ENCODE data around the gene NCKAP5. TPM values are rescaled to one million over a fixed set of nuclear protein-coding genes. Genes with fewer than 3 reads are reported as not detected.

NCKAP5 gene
- total and polyA plus RNA-seq, 11 donors = 0.51 to 10.5 (median 5.2) TPM

DNA sequence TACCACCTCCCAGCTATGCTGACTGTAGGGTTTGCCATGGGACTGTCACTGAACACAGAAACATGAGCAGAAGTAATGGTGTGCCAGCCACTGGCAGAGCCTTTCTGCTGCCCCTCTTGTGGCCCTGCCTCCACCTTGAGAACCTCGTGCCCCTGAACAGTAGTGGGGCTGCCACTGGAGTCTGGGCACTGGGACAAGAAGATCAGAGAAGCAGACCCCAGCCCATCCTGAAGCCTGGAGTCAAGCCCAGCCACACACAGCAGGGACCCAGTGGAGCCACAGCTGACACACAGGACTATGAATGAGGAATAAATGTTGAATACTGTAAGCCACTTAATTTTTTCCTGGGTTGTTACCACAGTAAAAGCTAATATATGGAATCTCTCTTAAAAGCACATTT lies 159.6 kb downstream of the NCKAP5 start:
- Histone ChIP-seq H3K4me3 (no peak overlapping the region), H3K27me3 (no peaks in the 10 kb centered on the region), H3K27ac (no peak overlapping the region), H3K36me3 (no peaks in the 10 kb centered on the region), H3K9me3 (no peaks in the 10 kb centered on the region), H3K4me1 (peaks cover 0 to 5% (median 0%) of the 10 kb centered on the region in 12 donors)
- ATAC-seq (no peak), DNase-seq (no peak)
- intact Hi-C loops (cut with DNase I) = no loop called here
- 61 to 75% (median 72%) methylated on average over 1 of the region's 1 CpG for WGBS, 4 donors
- no peak for TF ChIP-seq POLR2A (IDR thresholded peaks at IDR 0.05)
- TF ChIP-seq, protein P1, sequence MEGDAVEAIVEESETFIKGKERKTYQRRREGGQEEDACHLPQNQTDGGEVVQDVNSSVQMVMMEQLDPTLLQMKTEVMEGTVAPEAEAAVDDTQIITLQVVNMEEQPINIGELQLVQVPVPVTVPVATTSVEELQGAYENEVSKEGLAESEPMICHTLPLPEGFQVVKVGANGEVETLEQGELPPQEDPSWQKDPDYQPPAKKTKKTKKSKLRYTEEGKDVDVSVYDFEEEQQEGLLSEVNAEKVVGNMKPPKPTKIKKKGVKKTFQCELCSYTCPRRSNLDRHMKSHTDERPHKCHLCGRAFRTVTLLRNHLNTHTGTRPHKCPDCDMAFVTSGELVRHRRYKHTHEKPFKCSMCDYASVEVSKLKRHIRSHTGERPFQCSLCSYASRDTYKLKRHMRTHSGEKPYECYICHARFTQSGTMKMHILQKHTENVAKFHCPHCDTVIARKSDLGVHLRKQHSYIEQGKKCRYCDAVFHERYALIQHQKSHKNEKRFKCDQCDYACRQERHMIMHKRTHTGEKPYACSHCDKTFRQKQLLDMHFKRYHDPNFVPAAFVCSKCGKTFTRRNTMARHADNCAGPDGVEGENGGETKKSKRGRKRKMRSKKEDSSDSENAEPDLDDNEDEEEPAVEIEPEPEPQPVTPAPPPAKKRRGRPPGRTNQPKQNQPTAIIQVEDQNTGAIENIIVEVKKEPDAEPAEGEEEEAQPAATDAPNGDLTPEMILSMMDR (IDR thresholded peaks at IDR 0.05) = no peak

DNA sequence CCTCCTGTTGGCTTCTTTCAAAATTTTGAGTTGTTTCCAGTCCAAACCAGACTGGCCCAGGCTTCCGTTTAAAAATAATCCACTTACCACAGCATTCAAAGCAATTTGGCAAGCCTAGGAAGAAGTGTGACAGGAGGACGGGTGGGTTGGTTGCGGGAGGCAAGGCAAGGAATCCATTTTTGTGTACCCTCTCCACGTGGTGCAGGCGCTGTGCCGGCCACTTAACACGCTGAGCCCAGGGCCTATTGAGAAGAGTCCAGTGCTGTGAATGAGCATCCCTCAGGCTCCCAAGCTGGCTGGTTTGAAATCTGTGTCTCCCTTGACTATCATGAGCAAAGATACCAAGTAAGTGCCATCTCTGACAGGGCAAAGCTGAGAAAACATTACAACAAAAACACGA lies 160.9 kb downstream of the NCKAP5 start:
- WGBS, 4 donors = 64 to 87% (median 79%) methylated on average over 8 of the region's 8 CpGs
- H3K27ac ChIP-seq = no peak overlapping the region
- H3K4me1 ChIP-seq = peaks cover 0 to 5% (median 0%) of the 10 kb centered on the region in 12 donors
- no peak for TF ChIP-seq POLR2A (IDR thresholded peaks at IDR 0.05)
- TF ChIP-seq, protein P1 (IDR thresholded peaks at IDR 0.05) = no peak
- no peaks in the 10 kb centered on the region for H3K27me3 ChIP-seq
- intact Hi-C loops (cut with DNase I) = no loop called here
- H3K9me3 ChIP-seq = no peaks in the 10 kb centered on the region
- no peak overlapping the region for H3K4me3 ChIP-seq
- H3K36me3 ChIP-seq = no peaks in the 10 kb centered on the region
- DNase-seq (no peak), ATAC-seq (no peak)

DNA sequence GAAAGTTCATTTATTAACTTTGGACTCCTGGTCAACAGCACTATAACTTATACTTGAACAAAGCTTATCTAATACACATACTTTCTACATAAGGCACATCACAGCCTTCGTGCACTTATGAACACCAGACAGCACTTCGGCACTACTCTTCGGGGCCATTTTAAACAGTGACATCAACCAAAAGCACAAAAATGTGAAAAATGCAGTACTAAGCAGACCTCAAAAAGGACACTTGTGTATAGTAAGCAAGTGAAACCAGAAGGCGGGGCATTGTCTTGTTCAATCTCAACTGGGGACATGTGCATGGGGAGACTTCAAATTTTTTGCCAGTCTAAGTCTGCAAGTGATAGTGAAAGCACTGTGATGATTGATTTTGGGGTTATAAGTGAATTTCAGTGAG lies 163.0 kb downstream of the NCKAP5 start:
- H3K27me3 ChIP-seq = no peaks in the 10 kb centered on the region
- no peak overlapping the region for H3K27ac ChIP-seq
- no peak overlapping the region for H3K4me3 ChIP-seq
- intact Hi-C loops (cut with DNase I) = no loop called here
- TF ChIP-seq, protein P1 (IDR thresholded peaks at IDR 0.05) = no peak
- TF ChIP-seq POLR2A (IDR thresholded peaks at IDR 0.05) = no peak
- WGBS, 4 donors = 82 to 92% (median 88%) methylated on average over 4 of the region's 4 CpGs
- ATAC-seq (no peak), DNase-seq (no peak)
- H3K9me3 ChIP-seq = no peaks in the 10 kb centered on the region
- H3K4me1 ChIP-seq = peaks cover 0 to 5% (median 0%) of the 10 kb centered on the region in 12 donors
- H3K36me3 ChIP-seq = no peaks in the 10 kb centered on the region

DNA sequence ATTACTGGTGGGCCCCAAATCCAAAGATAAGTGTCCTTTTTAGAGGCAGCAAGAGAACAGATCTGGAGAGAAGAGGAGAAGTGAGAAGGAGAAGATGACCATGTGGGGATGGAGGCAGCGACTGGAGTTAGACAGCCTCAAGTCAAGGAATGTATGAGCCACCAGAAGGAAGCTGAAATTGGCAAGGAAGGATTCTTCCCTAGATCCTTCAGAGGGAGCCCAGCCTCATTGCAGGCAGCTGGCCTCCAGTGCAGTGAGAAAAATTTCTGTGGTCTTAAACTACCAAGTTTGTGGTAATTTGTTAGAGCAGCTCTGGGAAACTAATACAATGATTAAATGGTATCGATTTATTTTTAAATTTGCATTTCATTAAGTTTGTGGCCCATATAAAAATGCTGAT lies 167.9 kb downstream of the NCKAP5 start:
- H3K27ac ChIP-seq = no peak overlapping the region
- TF ChIP-seq, protein P1 (IDR thresholded peaks at IDR 0.05) = no peak
- TF ChIP-seq POLR2A (IDR thresholded peaks at IDR 0.05) = no peak
- ATAC-seq (no peak), DNase-seq (no peak)
- H3K36me3 ChIP-seq = no peaks in the 10 kb centered on the region
- H3K9me3 ChIP-seq = no peaks in the 10 kb centered on the region
- intact Hi-C loops (cut with DNase I) = no loop called here
- WGBS, 4 donors = 92% methylated on average over 2 of the region's 2 CpGs
- H3K4me3 ChIP-seq = no peak overlapping the region
- no peaks in the 10 kb centered on the region for H3K4me1 ChIP-seq
- no peaks in the 10 kb centered on the region for H3K27me3 ChIP-seq
